IPS-20b (cell line): ENCODE results near the gene ARFGAP3.
A peak's percentile ranks its signal among the peaks of the same experiment; 100 is the strongest.

ENCODE experiments used
- H3K27ac ChIP-seq: one replicate; pipeline ENCODE4 v1.5.1; 2013; ENCODE audit warnings: low read length
- H3K27me3 ChIP-seq: 2 replicates; pipeline ENCODE4 v1.6.1; 2013; ENCODE audit warnings: mild to moderate bottlenecking, low read length, inconsistent platforms; ENCODE audit not compliant: insufficient read depth
- H3K36me3 ChIP-seq: 2 replicates; pipeline ENCODE4 v1.6.1; 2013; ENCODE audit warnings: low read depth, mild to moderate bottlenecking, inconsistent platforms, low read length, moderate library complexity; ENCODE audit not compliant: insufficient read depth
- H3K4me1 ChIP-seq: 2 replicates; pipeline ENCODE4 v1.6.1; 2013; ENCODE audit warnings: mild to moderate bottlenecking, control low read depth, inconsistent platforms, low read length, moderate library complexity; ENCODE audit not compliant: insufficient read depth
- H3K4me3 ChIP-seq: 2 replicates; pipeline ENCODE4 v1.5.1; 2013; ENCODE audit warnings: mild to moderate bottlenecking, low read length, inconsistent platforms
- H3K9ac ChIP-seq: 2 replicates; pipeline ENCODE4 v1.6.1; 2013; ENCODE audit warnings: low read depth, mild to moderate bottlenecking, inconsistent platforms, low read length, moderate library complexity
- H3K9me3 ChIP-seq: 2 replicates; pipeline ENCODE4 v1.6.1; 2013; ENCODE audit warnings: mild to moderate bottlenecking, low read depth, low read length, inconsistent platforms; ENCODE audit not compliant: insufficient read depth

The ARFGAP3 gene

GRCh38 chr22:42856179-42856864, 751 bp downstream of the ARFGAP3 start:
- Histone ChIP-seq H3K27ac (no peak overlapping the region), H3K4me1 (peaks cover 4% of the 10 kb centered on the region; the same call in 1 of the 2 replicates), H3K9me3 (no peaks in the 10 kb centered on the region), H3K36me3 (no peaks in the 10 kb centered on the region), H3K4me3 (peak overlapping the region; percentile 90), H3K27me3 (peaks cover 37% of the 10 kb centered on the region), H3K9ac (peak overlapping the region; percentile 73)

- peaks cover 37% of the 10 kb centered on the region for H3K27me3 ChIP-seq
- peak overlapping the region; percentile 90 for H3K4me3 ChIP-seq
- H3K9me3 ChIP-seq: no peaks in the 10 kb centered on the region
- H3K27ac ChIP-seq: no peak overlapping the region
- peaks cover 4% of the 10 kb centered on the region; the same call in 1 of the 2 replicates for H3K4me1 ChIP-seq
- H3K36me3 ChIP-seq: no peaks in the 10 kb centered on the region
- H3K9ac ChIP-seq: peak overlapping the region; percentile 73; the same call in 1 of the 2 replicates
Measured at GRCh38 chr22:42855721-42856120, 1.4 kb downstream of the ARFGAP3 start.

GRCh38 chr22:42855211-42855610, 1.9 kb downstream of the ARFGAP3 start:
- Histone ChIP-seq H3K9ac (no peak overlapping the region), H3K9me3 (no peaks in the 10 kb centered on the region), H3K27ac (no peak overlapping the region), H3K27me3 (peaks cover 37% of the 10 kb centered on the region), H3K4me3 (no peak overlapping the region), H3K4me1 (peaks cover 4% of the 10 kb centered on the region; the same call in 1 of the 2 replicates), H3K36me3 (no peaks in the 10 kb centered on the region)

- no peak overlapping the region for H3K27ac ChIP-seq
- no peak overlapping the region for H3K4me3 ChIP-seq
- H3K9me3 ChIP-seq: no peaks in the 10 kb centered on the region
- H3K27me3 ChIP-seq: no peaks in the 10 kb centered on the region
- H3K4me1 ChIP-seq: no peaks in the 10 kb centered on the region
- H3K9ac ChIP-seq: no peak overlapping the region
- no peaks in the 10 kb centered on the region for H3K36me3 ChIP-seq
Measured at GRCh38 chr22:42848941-42849550, 8.0 kb downstream of the ARFGAP3 start.

- Histone ChIP-seq H3K27ac (no peak overlapping the region), H3K4me3 (no peak overlapping the region), H3K9me3 (no peaks in the 10 kb centered on the region), H3K4me1 (no peaks in the 10 kb centered on the region), H3K9ac (no peak overlapping the region), H3K27me3 (no peaks in the 10 kb centered on the region), H3K36me3 (no peaks in the 10 kb centered on the region)
Measured at GRCh38 chr22:42847110-42847509, 10.0 kb downstream of the ARFGAP3 start.

- no peak overlapping the region for H3K27ac ChIP-seq
- H3K9me3 ChIP-seq: no peaks in the 10 kb centered on the region
- no peaks in the 10 kb centered on the region for H3K27me3 ChIP-seq
- no peaks in the 10 kb centered on the region for H3K4me1 ChIP-seq
- H3K9ac ChIP-seq: no peak overlapping the region
- no peak overlapping the region for H3K4me3 ChIP-seq
- no peaks in the 10 kb centered on the region for H3K36me3 ChIP-seq
Measured at GRCh38 chr22:42844756-42845155, 12.3 kb downstream of the ARFGAP3 start.

GRCh38 chr22:42842658-42843370, 14.3 kb downstream of the ARFGAP3 start:
- Histone ChIP-seq H3K4me1 (no peaks in the 10 kb centered on the region), H3K27me3 (no peaks in the 10 kb centered on the region), H3K9me3 (no peaks in the 10 kb centered on the region), H3K9ac (no peak overlapping the region), H3K4me3 (no peak overlapping the region), H3K27ac (no peak overlapping the region), H3K36me3 (no peaks in the 10 kb centered on the region)

GRCh38 chr22:42841444-42841843, 15.6 kb downstream of the ARFGAP3 start:
- Histone ChIP-seq H3K4me1 (no peaks in the 10 kb centered on the region), H3K4me3 (no peak overlapping the region), H3K27me3 (no peaks in the 10 kb centered on the region), H3K9ac (no peak overlapping the region), H3K36me3 (no peaks in the 10 kb centered on the region), H3K9me3 (no peaks in the 10 kb centered on the region), H3K27ac (no peak overlapping the region)

GRCh38 chr22:42837556-42837955, 19.5 kb downstream of the ARFGAP3 start:
- Histone ChIP-seq H3K27me3 (no peaks in the 10 kb centered on the region), H3K4me1 (no peaks in the 10 kb centered on the region), H3K27ac (no peak overlapping the region), H3K9ac (no peak overlapping the region), H3K9me3 (no peaks in the 10 kb centered on the region), H3K36me3 (no peaks in the 10 kb centered on the region; the same call in 1 of the 2 replicates), H3K4me3 (no peak overlapping the region)

GRCh38 chr22:42836026-42836425, 21.0 kb downstream of the ARFGAP3 start:
- Histone ChIP-seq H3K9ac (no peak overlapping the region), H3K9me3 (no peaks in the 10 kb centered on the region), H3K4me1 (no peaks in the 10 kb centered on the region), H3K27me3 (no peaks in the 10 kb centered on the region), H3K36me3 (no peaks in the 10 kb centered on the region; the same call in 1 of the 2 replicates), H3K27ac (no peak overlapping the region), H3K4me3 (no peak overlapping the region)

- H3K27ac ChIP-seq: no peak overlapping the region
- no peaks in the 10 kb centered on the region; the same call in 1 of the 2 replicates for H3K36me3 ChIP-seq
- no peaks in the 10 kb centered on the region for H3K27me3 ChIP-seq
- no peak overlapping the region for H3K9ac ChIP-seq
- no peaks in the 10 kb centered on the region for H3K9me3 ChIP-seq
- H3K4me3 ChIP-seq: no peak overlapping the region
- no peaks in the 10 kb centered on the region for H3K4me1 ChIP-seq
Measured at GRCh38 chr22:42834177-42834949, 22.7 kb downstream of the ARFGAP3 start.
